GM23338 (cell line): ENCODE data around the gene ARID3A. TPM values are rescaled to one million over a fixed set of nuclear protein-coding genes. Genes with fewer than 3 reads are reported as not detected.

ENCODE experiments used
- ATAC-seq: fragments of 200-7000 bp; cut with Tn5 transposase; 3 replicates; pipeline ENCODE4 v1.9.1; 2020
- DNase-seq: peaks from one replicate; pipeline ENCODE4 v3.0.0-alpha.2; 2015; ENCODE audit warnings: low spot score
- H2AFZ ChIP-seq: fragments of 200-600 bp; sonication (generic); 2 replicates; pipeline ENCODE4 v1.8.0; 2016; ENCODE audit warnings: antibody characterized with exemption, mild to moderate bottlenecking, moderate library complexity
- H3F3A ChIP-seq: fragments of 200-600 bp; sonication (generic); replicated peaks from 2 replicates; pipeline ENCODE4 v1.8.0; 2017; ENCODE audit warnings: antibody characterized with exemption, mixed run types, low read depth
- H3K27ac ChIP-seq: fragments of 200-600 bp; sonication (generic); 2 replicates; pipeline ENCODE4 v1.6.1; 2016; ENCODE audit warnings: low read depth
- H3K27me3 ChIP-seq: fragments of 200-600 bp; sonication (generic); 2 replicates; pipeline ENCODE4 v1.8.0; 2016; ENCODE audit warnings: mild to moderate bottlenecking, mixed run types, moderate library complexity; ENCODE audit not compliant: insufficient read depth
- H3K36me3 ChIP-seq: fragments of 200-600 bp; sonication (generic); 2 replicates; pipeline ENCODE4 v1.8.0; 2016; ENCODE audit warnings: mild to moderate bottlenecking; ENCODE audit not compliant: insufficient read depth
- H3K4me1 ChIP-seq: fragments of 200-600 bp; sonication (generic); 2 replicates; pipeline ENCODE4 v1.8.0; 2016; ENCODE audit warnings: mild to moderate bottlenecking, moderate library complexity; ENCODE audit not compliant: insufficient read depth
- H3K4me2 ChIP-seq: fragments of 200-600 bp; sonication (generic); 2 replicates; pipeline ENCODE4 v1.7.1; 2017; ENCODE audit warnings: mixed run types
- H3K4me3 ChIP-seq: fragments of 200-600 bp; sonication (generic); 2 replicates; pipeline ENCODE4 v1.6.1; 2016; ENCODE audit warnings: mixed run types
- H3K79me2 ChIP-seq: fragments of 200-600 bp; sonication (generic); replicated peaks from 2 replicates; pipeline ENCODE4 v1.8.0; 2017; ENCODE audit warnings: mild to moderate bottlenecking; ENCODE audit not compliant: insufficient read depth
- H3K9me2 ChIP-seq: fragments of 200-600 bp; sonication (generic); 2 replicates; pipeline ENCODE4 v1.8.0; 2017; ENCODE audit not compliant: insufficient read depth
- H4K20me1 ChIP-seq: fragments of 200-600 bp; sonication (generic); replicated peaks from 2 replicates; pipeline ENCODE4 v1.8.0; 2017; ENCODE audit warnings: mild to moderate bottlenecking; ENCODE audit not compliant: insufficient read depth
- H3K27ac Mint-ChIP-seq: 2 replicates; pipeline ENCODE4 v1.8.0; 2020; ENCODE audit warnings: inconsistent platforms, mild to moderate bottlenecking, moderate library complexity, mixed read lengths
- H3K27me3 Mint-ChIP-seq: 3 replicates; pipeline ENCODE4 v1.8.0; 2022; ENCODE audit warnings: low read depth, mild to moderate bottlenecking, moderate library complexity, mixed read lengths, inconsistent platforms; ENCODE audit not compliant: insufficient read depth, poor library complexity
- H3K36me3 Mint-ChIP-seq: 3 replicates; pipeline ENCODE4 v1.8.0; 2021; ENCODE audit warnings: low read depth, mild to moderate bottlenecking, inconsistent platforms, moderate library complexity, mixed read lengths
- H3K4me1 Mint-ChIP-seq: 3 replicates; pipeline ENCODE4 v1.8.0; 2020; ENCODE audit warnings: mild to moderate bottlenecking, inconsistent platforms, mixed read lengths
- H3K4me3 Mint-ChIP-seq: 3 replicates; pipeline ENCODE4 v1.8.0; 2021; ENCODE audit warnings: moderate library complexity, mild to moderate bottlenecking, inconsistent platforms, mixed read lengths
- H3K9me3 Mint-ChIP-seq: 3 replicates; pipeline ENCODE4 v1.8.0; 2020; ENCODE audit warnings: moderate library complexity, mild to moderate bottlenecking, inconsistent platforms, mixed read lengths
- EZH2 ChIP-seq: fragments of 200-600 bp; sonication (generic); IDR thresholded peaks from one replicate; pipeline ENCODE4 v1.8.0; 2017; ENCODE audit warnings: antibody characterized with exemption, mild to moderate bottlenecking, low read depth; ENCODE audit not compliant: unreplicated experiment
- EZH2phosphoT487 ChIP-seq: fragments of 200-600 bp; sonication (generic); IDR thresholded peaks from one replicate; pipeline ENCODE4 v1.8.1; 2018; ENCODE audit warnings: antibody characterized with exemption; ENCODE audit not compliant: unreplicated experiment
- NANOG ChIP-seq: IDR thresholded peaks from 2 replicates; pipeline ENCODE4 v1.6.1; 2016; ENCODE audit warnings: antibody characterized with exemption, borderline replicate concordance
- POLR2AphosphoS5 ChIP-seq: IDR thresholded peaks from 2 replicates; pipeline ENCODE4 v1.6.1; 2016; ENCODE audit warnings: antibody characterized with exemption, low read depth
- ZNF114 ChIP-seq: fragments of 250-450 bp; sonication (Bioruptor Pico); IDR thresholded peaks from 2 replicates; pipeline ENCODE4 v1.5.0; 2020; ENCODE audit warnings: mild to moderate bottlenecking, moderate library complexity
- polyA plus RNA-seq: library from polyadenylated mRNA; unstranded; fragments of >200 nt; fragmentation: Nextera tagmentation; extraction: Ambion mirVana; gene quantifications from 2 replicates; pipeline ENCODE4 v1.2.1, GENCODE V29; 2016
- total RNA-seq: library from RNA; depleted of rRNA; stranded (reverse); fragments of >200 nt; shearing (Covaris generic); gene quantifications from 2 replicates; pipeline ENCODE4 v1.2.3, GENCODE V29; 2014
- TF ChIP-seq, protein P1 (sequence below), 2 experiments: fragments of 200-600 bp in 1 of 2; sonication (generic) in 1 of 2; conservative IDR thresholded peaks; 2 replicates each; pipeline versions ENCODE4 v1.5.1 to v1.6.1; 2016 to 2017; ENCODE audit warnings: antibody characterized with exemption in 2 of 2, low read depth in 2 of 2, mild to moderate bottlenecking in 2 of 2, moderate library complexity in 1 of 2
- TF ChIP-seq, protein P2 (sequence below): IDR thresholded peaks from one replicate; pipeline ENCODE4 v1.6.1; 2018; ENCODE audit warnings: antibody characterized with exemption; ENCODE audit not compliant: unreplicated experiment
- TF ChIP-seq, protein P3 (sequence below): IDR thresholded peaks from 2 replicates; pipeline ENCODE4 v1.6.1; 2016; ENCODE audit warnings: antibody characterized with exemption

ARID3A gene
- total and polyA plus RNA-seq, 2 experiments from 2014 or later = 33.6 to 51.6 TPM

DNA sequence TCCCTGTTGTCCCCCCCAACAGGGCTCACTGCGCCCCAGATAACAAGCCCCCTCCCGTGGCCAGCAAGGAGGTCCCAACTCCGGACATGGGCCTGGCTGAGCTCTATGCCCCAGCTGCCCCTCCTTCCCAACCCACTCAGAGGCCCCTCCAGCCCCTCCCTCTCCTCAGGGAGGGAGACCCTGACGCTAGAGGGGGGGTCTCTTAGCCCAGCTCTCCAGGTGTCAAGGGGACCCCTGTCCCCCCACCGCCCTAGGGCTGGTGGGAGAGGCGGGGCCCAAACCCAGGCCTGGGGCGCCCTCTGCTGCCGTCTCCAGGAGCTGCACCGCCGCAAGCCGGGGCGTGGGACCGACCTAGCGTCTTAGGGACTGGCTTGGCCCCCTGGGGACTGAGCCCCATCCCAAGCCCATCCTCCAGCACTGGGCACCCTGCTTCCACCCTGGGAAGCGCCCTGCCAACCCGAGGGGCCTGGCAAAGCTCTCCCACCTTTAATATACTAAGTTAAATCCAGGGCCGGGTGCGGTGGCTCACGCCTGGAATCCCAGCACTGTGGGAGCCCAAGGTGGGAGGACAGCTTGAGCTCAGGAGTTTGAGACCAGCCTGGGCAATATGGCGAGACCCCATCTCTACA is 75.8 kb downstream of the ARID3A start:
- peaks cover 3% of the 10 kb centered on the region; the same call in 2 of the 3 replicates for H3K4me1 Mint-ChIP-seq
- Histone ChIP-seq H2AFZ (no peak overlapping the region), H3K79me2 (no peaks in the 10 kb centered on the region), H3K4me2 (peak overlapping the region; percentile 78), H3K4me3 (peak overlapping the region; percentile 54), H3K4me1 (no peaks in the 10 kb centered on the region; the same call in 1 of the 2 replicates), H3F3A (peaks cover 7% of the 10 kb centered on the region; the same call in 1 of the 2 replicates), H3K36me3 (no peaks in the 10 kb centered on the region), H3K27ac (no peak overlapping the region), H3K27me3 (peaks cover 45% of the 10 kb centered on the region), H3K9me2 (no peaks in the 10 kb centered on the region), H4K20me1 (no peaks in the 10 kb centered on the region)
- ATAC-seq (peak; percentile 62), DNase-seq (peak; percentile 80)
- peaks cover 3% of the 10 kb centered on the region for H3K36me3 Mint-ChIP-seq
- TF ChIP-seq, protein P1, sequence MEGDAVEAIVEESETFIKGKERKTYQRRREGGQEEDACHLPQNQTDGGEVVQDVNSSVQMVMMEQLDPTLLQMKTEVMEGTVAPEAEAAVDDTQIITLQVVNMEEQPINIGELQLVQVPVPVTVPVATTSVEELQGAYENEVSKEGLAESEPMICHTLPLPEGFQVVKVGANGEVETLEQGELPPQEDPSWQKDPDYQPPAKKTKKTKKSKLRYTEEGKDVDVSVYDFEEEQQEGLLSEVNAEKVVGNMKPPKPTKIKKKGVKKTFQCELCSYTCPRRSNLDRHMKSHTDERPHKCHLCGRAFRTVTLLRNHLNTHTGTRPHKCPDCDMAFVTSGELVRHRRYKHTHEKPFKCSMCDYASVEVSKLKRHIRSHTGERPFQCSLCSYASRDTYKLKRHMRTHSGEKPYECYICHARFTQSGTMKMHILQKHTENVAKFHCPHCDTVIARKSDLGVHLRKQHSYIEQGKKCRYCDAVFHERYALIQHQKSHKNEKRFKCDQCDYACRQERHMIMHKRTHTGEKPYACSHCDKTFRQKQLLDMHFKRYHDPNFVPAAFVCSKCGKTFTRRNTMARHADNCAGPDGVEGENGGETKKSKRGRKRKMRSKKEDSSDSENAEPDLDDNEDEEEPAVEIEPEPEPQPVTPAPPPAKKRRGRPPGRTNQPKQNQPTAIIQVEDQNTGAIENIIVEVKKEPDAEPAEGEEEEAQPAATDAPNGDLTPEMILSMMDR (conservative IDR thresholded peaks at IDR 0.05; ENCODE audit: low read depth in 2 of 2) = peak; percentile 80 to 91
- TF ChIP-seq POLR2AphosphoS5 = no peak
- peak overlapping the region; percentile 52; the same call in 1 of the 3 replicates for H3K4me3 Mint-ChIP-seq
- H3K27me3 Mint-ChIP-seq = peaks cover 56% of the 10 kb centered on the region
- no peak overlapping the region for H3K27ac Mint-ChIP-seq
- peaks cover 3% of the 10 kb centered on the region; the same call in 1 of the 3 replicates for H3K9me3 Mint-ChIP-seq

DNA sequence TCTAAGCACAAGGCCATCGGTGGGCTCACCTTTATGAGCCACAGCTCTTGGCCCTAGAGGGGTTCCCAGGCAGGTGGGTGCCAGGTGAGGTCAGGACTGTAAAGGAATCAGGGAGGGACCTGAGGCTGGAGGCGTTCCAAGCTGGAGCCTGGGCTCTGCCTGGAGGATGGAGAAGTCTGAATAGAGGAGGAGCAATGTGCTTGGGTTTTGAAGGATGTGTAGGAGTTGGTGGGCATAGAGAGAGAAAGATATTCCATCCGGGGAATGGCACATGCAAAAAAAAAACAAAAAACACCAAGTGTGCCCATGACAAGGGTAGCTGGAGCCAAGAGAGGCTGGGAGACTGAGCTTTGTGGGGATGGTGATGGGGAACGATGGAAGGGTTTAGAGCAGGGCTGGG is 76.8 kb downstream of the ARID3A start:
- Mint-ChIP-seq H3K27me3 (peaks cover 52% of the 10 kb centered on the region), H3K36me3 (peaks cover 8% of the 10 kb centered on the region), H3K4me3 (no peak overlapping the region), H3K9me3 (peaks cover 5% of the 10 kb centered on the region; the same call in 1 of the 3 replicates), H3K27ac (no peak overlapping the region), H3K4me1 (peaks cover 3% of the 10 kb centered on the region; the same call in 2 of the 3 replicates)
- DNase-seq (no peak), ATAC-seq (no peak)
- no peaks in the 10 kb centered on the region for H3K79me2 ChIP-seq
- no peak overlapping the region for H3K27ac ChIP-seq
- 0 out of 2 replicates have a peak, but pooled peaks cover 6% of the 10 kb centered on the region for H3F3A ChIP-seq
- H3K4me1 ChIP-seq = no peaks in the 10 kb centered on the region; the same call in 1 of the 2 replicates
- H3K4me3 ChIP-seq = no peak overlapping the region
- peaks cover 37% of the 10 kb centered on the region for H3K27me3 ChIP-seq
- no peaks in the 10 kb centered on the region for H4K20me1 ChIP-seq
- no peaks in the 10 kb centered on the region for H3K9me2 ChIP-seq
- no peak overlapping the region for H3K4me2 ChIP-seq
- no peaks in the 10 kb centered on the region for H3K36me3 ChIP-seq
- H2AFZ ChIP-seq = no peak overlapping the region
- TF ChIP-seq, protein P2, sequence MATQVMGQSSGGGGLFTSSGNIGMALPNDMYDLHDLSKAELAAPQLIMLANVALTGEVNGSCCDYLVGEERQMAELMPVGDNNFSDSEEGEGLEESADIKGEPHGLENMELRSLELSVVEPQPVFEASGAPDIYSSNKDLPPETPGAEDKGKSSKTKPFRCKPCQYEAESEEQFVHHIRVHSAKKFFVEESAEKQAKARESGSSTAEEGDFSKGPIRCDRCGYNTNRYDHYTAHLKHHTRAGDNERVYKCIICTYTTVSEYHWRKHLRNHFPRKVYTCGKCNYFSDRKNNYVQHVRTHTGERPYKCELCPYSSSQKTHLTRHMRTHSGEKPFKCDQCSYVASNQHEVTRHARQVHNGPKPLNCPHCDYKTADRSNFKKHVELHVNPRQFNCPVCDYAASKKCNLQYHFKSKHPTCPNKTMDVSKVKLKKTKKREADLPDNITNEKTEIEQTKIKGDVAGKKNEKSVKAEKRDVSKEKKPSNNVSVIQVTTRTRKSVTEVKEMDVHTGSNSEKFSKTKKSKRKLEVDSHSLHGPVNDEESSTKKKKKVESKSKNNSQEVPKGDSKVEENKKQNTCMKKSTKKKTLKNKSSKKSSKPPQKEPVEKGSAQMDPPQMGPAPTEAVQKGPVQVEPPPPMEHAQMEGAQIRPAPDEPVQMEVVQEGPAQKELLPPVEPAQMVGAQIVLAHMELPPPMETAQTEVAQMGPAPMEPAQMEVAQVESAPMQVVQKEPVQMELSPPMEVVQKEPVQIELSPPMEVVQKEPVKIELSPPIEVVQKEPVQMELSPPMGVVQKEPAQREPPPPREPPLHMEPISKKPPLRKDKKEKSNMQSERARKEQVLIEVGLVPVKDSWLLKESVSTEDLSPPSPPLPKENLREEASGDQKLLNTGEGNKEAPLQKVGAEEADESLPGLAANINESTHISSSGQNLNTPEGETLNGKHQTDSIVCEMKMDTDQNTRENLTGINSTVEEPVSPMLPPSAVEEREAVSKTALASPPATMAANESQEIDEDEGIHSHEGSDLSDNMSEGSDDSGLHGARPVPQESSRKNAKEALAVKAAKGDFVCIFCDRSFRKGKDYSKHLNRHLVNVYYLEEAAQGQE = no peak
- TF ChIP-seq, protein P3, sequence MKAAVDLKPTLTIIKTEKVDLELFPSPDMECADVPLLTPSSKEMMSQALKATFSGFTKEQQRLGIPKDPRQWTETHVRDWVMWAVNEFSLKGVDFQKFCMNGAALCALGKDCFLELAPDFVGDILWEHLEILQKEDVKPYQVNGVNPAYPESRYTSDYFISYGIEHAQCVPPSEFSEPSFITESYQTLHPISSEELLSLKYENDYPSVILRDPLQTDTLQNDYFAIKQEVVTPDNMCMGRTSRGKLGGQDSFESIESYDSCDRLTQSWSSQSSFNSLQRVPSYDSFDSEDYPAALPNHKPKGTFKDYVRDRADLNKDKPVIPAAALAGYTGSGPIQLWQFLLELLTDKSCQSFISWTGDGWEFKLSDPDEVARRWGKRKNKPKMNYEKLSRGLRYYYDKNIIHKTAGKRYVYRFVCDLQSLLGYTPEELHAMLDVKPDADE = no peak
- TF ChIP-seq EZH2 (no peak), ZNF114 (CRISPR knock-in tag) (no peak), NANOG (no peak), EZH2phosphoT487 (no peak), POLR2AphosphoS5 (no peak)
